AG09309 (cell line): ENCODE data around the gene SLC29A4.
A peak's percentile ranks its signal among the peaks of the same experiment; 100 is the strongest.
"Not testable (repeated sequence)": the region's sequence is repeated elsewhere in the genome, so short reads cannot be mapped to it uniquely, and the experiment has no call there.

ENCODE experiments used
- DNase-seq: peaks from one replicate; pipeline ENCODE4 v3.0.0-alpha.2; 2010; ENCODE audit warnings: low read depth
- H3K4me3 ChIP-seq: 2 replicates; pipeline ENCODE4 v1.5.1; 2011; ENCODE audit warnings: mild to moderate bottlenecking, low read depth, low read length, moderate library complexity; ENCODE audit not compliant: control insufficient read depth
- TF ChIP-seq, protein P1 (sequence below): IDR thresholded peaks from 2 replicates; pipeline ENCODE4 v1.5.1; 2011; ENCODE audit warnings: mild to moderate bottlenecking, low read depth, low read length, inconsistent platforms; ENCODE audit not compliant: insufficient read depth, control insufficient read depth; ENCODE audit errors: missing control alignments

The SLC29A4 gene

GRCh38 chr7:5274441-5274840 lies 8.3 kb upstream of the SLC29A4 start:
- TF ChIP-seq, protein P1, sequence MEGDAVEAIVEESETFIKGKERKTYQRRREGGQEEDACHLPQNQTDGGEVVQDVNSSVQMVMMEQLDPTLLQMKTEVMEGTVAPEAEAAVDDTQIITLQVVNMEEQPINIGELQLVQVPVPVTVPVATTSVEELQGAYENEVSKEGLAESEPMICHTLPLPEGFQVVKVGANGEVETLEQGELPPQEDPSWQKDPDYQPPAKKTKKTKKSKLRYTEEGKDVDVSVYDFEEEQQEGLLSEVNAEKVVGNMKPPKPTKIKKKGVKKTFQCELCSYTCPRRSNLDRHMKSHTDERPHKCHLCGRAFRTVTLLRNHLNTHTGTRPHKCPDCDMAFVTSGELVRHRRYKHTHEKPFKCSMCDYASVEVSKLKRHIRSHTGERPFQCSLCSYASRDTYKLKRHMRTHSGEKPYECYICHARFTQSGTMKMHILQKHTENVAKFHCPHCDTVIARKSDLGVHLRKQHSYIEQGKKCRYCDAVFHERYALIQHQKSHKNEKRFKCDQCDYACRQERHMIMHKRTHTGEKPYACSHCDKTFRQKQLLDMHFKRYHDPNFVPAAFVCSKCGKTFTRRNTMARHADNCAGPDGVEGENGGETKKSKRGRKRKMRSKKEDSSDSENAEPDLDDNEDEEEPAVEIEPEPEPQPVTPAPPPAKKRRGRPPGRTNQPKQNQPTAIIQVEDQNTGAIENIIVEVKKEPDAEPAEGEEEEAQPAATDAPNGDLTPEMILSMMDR: no peak
- DNase-seq: no peak
- H3K4me3 ChIP-seq: no peak overlapping the region

GRCh38 chr7:5274985-5275431 lies 7.7 kb upstream of the SLC29A4 start:
- DNase-seq: not testable (repeated sequence)

DNA sequence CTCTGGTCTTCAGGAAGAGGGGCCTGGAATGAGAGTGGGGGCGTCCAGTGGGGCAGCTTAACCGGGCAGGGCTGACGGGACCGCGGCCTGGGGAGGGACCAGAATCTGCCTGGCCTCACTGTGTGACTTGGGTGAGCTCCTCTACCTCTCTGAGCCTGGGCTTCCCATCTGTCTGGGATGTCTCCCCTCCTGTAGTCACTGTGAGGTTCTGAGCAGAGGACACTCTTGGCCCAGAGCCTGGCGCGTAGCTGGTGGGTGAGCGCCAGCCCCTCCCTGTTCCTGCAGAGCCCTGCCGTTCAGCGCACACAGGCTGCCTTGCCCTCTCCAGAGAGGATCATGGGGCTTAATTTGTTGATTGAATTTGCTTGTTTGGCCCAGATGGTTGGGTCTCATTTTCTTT lies 7.2 kb upstream of the SLC29A4 start:
- DNase-seq, H3K4me3 ChIP-seq: not testable (repeated sequence)

More at GRCh38 chr7:5274985-5275431, 7.7 kb upstream of the SLC29A4 start:
- H3K4me3 ChIP-seq: not testable (repeated sequence)

DNA sequence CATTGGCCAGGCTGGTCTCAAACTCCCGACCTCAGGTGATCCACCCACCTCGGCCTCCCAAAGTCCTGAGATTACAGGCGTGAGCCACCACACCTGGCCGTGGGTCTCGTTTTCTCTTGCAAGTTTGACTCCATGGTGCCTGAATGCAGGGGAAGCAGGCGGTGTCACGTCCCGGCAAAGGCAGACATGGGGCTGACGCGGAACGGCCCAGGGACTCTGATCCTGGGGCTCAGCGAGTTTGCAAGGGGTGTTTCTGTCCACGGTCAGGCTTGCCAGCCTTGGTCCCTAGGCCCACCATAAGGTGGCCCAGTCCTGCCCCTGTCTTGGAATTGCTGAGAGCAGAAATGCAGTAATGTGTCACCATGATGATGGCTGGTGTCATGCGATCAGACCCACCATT lies 6.6 kb upstream of the SLC29A4 start:
- not testable (repeated sequence) for H3K4me3 ChIP-seq, DNase-seq

DNA sequence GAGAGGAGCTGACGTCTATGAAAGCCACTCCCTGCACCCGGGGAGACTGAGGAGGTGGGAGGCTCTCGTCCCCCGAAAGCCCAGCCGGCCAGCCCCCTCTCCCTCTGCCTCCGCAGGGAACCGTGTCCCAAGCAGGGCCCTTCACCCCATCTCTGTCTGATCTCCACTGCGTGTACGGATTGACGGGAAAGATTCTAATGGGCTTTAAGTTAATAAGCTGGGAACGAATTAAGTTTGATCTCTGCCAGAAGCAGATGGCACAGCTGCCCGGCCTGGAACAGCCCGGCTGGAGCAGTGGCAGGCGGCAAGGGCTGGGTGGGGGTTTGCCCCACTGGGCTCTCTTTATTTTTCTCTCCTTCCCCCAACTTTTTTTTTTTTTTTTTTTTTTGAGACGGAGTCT lies 6.1 kb upstream of the SLC29A4 start:
- DNase-seq: no peak
- no peak overlapping the region for H3K4me3 ChIP-seq
- TF ChIP-seq, protein P1: no peak

DNA sequence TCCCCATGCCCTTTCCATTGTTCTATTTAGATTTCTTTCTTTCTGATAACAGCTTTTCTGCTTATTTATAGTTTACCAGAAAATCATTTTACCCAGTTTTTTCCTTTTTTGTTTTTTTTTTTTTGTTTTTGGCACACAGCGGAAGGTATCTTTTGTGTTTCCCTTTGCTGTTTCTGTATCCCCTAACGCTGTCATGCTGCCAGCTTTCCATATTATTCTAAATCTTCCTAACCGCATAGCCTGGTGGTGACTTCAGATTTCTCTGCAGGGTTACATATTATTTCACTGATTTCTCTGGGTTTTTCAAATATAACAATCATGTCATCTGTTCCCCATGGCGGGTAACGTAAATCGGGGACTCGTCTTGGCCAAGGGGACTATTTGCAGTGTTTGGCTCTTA lies 4.0 kb upstream of the SLC29A4 start:
- no peak for DNase-seq
- no peak overlapping the region for H3K4me3 ChIP-seq
- TF ChIP-seq, protein P1: no peak

DNA sequence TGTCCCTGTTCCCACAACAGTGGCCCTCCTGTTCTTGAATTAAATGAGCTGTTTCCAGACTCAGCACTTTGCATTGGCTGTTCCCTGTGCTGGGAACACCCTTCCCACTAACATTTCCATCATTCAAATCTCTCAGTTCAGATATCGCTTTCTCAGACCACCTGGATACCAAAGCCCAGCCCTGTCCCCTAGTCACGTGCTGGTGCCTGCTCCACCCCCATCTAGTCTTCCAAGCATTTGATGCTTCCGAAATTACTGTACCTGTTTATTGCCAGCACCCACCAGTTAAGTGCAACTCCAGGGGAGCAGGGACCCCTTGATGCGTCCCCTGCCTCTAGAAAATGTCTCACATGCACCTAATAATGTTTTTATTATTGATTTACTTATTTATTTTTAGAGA lies 3.0 kb upstream of the SLC29A4 start:
- TF ChIP-seq, protein P1: no peak
- no peak for DNase-seq
- no peak overlapping the region for H3K4me3 ChIP-seq

DNA sequence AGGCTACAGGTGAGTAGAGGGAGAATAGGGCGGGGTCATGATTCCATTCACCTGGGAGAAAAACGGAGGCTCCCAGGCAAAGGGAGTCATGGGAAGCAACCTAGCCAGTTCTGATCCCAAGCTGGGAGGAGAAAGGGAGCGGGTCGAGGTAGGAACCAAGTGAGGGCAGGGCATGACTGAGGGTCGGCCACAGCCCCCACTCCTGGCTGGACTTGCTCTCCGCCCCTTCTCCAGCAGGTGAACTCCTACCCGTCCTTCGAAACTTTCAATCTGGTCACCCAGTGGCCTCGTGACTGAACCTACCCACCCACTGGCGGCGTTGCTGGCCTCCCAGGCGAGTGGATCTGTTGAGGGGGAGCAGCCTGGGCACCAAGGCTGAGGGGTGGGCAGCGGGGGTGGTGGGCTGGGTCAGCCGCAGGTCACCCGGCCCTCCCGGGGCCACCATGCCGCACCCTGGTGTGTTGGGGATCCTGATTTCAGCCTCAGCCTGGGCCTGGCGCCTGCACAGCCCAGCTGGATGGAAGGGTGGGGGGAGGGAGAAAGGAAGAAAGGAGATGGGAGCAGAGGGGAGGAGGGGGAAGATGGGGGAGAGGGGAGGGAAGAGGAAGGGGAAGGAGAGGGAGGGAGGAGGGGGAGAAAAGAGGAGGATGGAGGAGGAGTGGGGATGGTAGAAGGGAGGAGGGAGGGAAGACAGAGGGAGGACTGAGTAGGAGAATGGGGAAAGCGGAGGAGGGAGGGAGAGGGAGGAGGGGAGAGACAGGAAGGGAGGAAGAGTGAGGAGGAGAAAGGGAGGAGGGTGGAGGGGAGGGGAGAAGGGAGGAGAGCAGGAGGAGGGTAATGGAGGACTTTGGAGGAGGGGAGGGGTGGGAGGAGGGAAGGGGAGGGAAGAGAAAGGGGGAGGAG lies 894 bp upstream of the SLC29A4 start:
- H3K4me3 ChIP-seq, DNase-seq: not testable (repeated sequence)

DNA sequence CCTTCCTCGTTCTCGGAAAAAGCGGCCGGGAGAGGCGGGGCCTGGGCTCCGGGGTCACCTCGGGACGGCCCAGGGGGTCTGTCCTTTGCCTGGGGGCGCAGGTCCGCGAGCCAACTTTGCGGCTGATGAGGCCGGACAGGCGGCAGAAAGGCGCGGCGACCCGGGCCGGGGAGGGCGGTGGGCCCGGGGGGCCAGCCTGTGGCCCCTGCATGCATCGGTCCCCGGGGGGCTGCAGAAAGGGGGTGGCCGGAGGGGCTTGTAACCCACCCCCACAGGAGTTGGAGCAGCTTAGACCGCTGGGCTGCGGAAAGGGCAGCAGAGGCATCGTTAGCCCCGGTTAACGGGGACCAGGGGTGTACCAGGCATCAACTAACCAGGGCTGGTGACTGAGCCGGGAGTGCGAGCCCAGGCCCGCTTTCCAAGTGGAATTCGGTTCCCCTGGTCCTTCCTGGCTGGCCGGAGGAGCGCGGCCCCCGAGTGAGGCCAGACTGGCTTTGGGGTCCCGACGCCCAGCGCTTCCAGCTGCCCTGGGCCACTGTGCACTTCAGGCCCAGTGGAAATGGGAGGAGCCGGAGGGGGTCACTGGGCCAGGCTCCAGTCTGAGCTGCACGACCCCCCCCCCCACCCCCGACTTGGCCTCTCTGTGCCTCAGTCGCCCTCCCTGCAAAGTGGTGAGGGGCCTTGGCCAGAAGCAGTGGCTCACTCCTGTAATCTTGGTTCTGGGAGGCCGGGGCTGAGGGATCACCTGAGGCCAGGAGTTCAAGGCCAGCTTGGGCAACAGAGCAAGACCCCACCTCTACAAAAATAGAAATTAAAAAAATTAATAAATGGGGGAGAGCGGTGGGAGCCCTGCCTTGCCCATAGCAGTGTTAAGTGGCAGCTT lies 919 bp downstream of the SLC29A4 start:
- H3K4me3 ChIP-seq: peak overlapping the region; percentile 14
- TF ChIP-seq, protein P1: no peak
- DNase-seq: no peak
